GM06990 (cell line): ENCODE data around the gene CXorf58.

ENCODE experiments used
- DNase-seq: peaks from one replicate; pipeline ENCODE4 v3.0.0-alpha.2; 2011; ENCODE audit not compliant: insufficient read length; ENCODE audit errors: extremely low read depth
- H3K27me3 ChIP-seq: replicated peaks from 2 replicates; pipeline ENCODE4 v1.6.0; 2011; ENCODE audit warnings: low read length; ENCODE audit not compliant: control insufficient read depth, insufficient read depth
- H3K36me3 ChIP-seq: 2 replicates; pipeline ENCODE4 v1.5.1; 2011; ENCODE audit warnings: low read length; ENCODE audit not compliant: control insufficient read depth, insufficient read depth
- H3K4me3 ChIP-seq: replicated peaks from 2 replicates; pipeline ENCODE4 v1.5.1; 2011; ENCODE audit warnings: low read depth, mild to moderate bottlenecking, control low read depth, low read length
- TF ChIP-seq, protein P1 (sequence below): IDR thresholded peaks from 2 replicates; pipeline ENCODE4 v1.5.1; 2011; ENCODE audit warnings: low read length, control low read depth, mild to moderate bottlenecking, inconsistent platforms; ENCODE audit not compliant: insufficient read depth, poor library complexity, severe bottlenecking

Gene CXorf58

DNA sequence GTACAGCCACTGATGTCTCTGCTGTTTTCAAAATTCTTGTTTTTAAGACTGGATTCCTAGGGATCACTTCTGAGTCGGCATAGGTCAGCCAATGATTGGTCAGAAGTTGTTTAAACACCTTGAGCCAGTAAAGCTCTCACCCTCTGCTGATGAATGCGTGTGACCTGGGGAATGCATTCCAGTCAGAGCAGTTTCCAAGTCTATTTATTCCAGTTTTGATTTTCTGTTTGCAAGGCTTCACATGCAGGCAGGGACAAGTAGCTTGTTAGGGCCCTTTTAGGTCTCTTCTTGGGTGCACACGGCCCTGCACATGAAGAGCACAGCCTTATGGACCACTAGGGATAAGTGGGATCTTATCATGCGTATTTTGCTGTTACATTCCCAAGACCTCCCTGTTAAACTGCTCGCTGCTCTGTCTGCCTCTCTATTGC lies 72.2 kb downstream of the CXorf58 start:
- TF ChIP-seq, protein P1, sequence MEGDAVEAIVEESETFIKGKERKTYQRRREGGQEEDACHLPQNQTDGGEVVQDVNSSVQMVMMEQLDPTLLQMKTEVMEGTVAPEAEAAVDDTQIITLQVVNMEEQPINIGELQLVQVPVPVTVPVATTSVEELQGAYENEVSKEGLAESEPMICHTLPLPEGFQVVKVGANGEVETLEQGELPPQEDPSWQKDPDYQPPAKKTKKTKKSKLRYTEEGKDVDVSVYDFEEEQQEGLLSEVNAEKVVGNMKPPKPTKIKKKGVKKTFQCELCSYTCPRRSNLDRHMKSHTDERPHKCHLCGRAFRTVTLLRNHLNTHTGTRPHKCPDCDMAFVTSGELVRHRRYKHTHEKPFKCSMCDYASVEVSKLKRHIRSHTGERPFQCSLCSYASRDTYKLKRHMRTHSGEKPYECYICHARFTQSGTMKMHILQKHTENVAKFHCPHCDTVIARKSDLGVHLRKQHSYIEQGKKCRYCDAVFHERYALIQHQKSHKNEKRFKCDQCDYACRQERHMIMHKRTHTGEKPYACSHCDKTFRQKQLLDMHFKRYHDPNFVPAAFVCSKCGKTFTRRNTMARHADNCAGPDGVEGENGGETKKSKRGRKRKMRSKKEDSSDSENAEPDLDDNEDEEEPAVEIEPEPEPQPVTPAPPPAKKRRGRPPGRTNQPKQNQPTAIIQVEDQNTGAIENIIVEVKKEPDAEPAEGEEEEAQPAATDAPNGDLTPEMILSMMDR, result no peak
- Histone ChIP-seq H3K36me3 (no peaks in the 10 kb centered on the region), H3K4me3 (no peak overlapping the region), H3K27me3 (no peaks in the 10 kb centered on the region)
- DNase-seq, result no peak

DNA sequence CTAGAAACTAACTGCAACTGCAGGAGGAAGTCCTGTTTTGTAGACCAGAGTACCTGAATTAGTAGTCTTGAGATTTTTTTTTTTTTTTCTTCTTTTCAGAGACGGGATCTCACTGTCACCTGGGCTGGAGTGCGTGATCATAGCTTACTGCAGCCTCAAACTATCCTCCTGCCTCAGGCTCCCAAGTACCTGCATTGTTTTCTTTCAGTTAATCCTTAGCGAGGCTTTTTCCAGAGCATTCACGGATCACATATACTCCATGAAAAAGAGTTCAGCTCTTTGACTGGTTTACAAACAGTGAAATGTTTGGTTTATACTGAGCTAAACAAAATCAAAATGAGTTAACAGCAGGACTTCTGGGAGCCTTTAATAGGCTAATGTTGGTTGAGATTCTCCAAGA lies 73.4 kb downstream of the CXorf58 start:
- H3K4me3 ChIP-seq, result no peak overlapping the region
- TF ChIP-seq, protein P1, result no peak
- H3K27me3 ChIP-seq, result no peaks in the 10 kb centered on the region
- no peaks in the 10 kb centered on the region for H3K36me3 ChIP-seq
- DNase-seq, result no peak

DNA sequence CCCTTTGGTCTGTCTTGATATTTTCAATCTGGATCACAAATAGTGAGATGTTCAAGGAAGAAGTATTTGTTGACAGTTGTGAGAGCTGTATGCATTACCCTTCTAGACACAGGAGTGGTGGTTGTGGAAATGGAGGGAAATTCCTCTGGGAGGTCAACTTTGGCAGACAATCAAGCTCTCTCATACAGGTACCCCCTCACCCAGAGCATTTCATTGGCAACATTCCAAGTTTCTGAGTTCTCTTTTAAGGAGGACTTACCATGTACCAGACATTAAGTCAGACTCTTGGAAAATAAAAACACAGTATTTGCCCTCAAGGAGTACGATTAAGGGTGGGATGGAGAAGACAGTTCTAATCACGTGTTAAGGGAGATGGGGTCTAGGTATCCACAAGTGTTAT lies 73.9 kb downstream of the CXorf58 start:
- TF ChIP-seq, protein P1, result no peak
- DNase-seq, result no peak
- Histone ChIP-seq H3K27me3 (no peaks in the 10 kb centered on the region), H3K4me3 (no peak overlapping the region), H3K36me3 (no peaks in the 10 kb centered on the region)

DNA sequence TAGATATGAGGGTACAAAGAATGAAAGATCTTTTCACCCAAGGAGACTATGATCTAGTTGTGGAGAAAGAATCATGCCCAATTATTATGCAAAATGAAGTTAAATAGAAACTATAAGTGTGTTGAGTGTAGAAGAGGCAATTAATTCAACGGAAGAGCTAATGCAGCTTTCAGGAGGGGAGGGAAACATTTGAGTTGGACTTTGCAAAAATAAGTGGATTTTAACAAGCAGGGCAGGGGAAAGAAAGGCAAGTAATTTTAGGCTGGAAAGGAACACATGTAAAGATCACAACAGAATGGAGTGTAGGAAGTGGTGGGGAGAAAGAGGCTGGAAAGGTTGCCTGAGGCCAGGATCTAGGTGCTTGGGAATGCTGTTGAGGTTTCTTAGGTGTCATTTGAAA lies 75.1 kb downstream of the CXorf58 start:
- H3K27me3 ChIP-seq, result no peaks in the 10 kb centered on the region
- H3K36me3 ChIP-seq, result no peaks in the 10 kb centered on the region
- no peak overlapping the region for H3K4me3 ChIP-seq
- TF ChIP-seq, protein P1, result no peak
- DNase-seq, result no peak
